Colonic mucosa (tissue), 4 donors: ENCODE measurements around the gene SDF2L1. TPM values are rescaled to one million over a fixed set of nuclear protein-coding genes. Genes with fewer than 3 reads are reported as not detected.
A peak's percentile ranks its signal among the peaks of the same experiment; 100 is the strongest.
"Not testable (repeated sequence)": the region's sequence is repeated elsewhere in the genome, so short reads cannot be mapped to it uniquely, and the experiment has no call there.

Source experiments
- DNase-seq: peaks from one replicate; pipeline ENCODE4 v3.0.0-alpha.2; 2020
- H3K27ac ChIP-seq: fragments of 200-600 bp; one replicate; pipeline ENCODE4 v1.8.0; 2021
- H3K27me3 ChIP-seq: fragments of 200-600 bp; one replicate; pipeline ENCODE4 v1.8.0; 2021
- H3K36me3 ChIP-seq: fragments of 200-600 bp; one replicate; pipeline ENCODE4 v1.8.0; 2021
- H3K4me1 ChIP-seq: fragments of 200-600 bp; one replicate; pipeline ENCODE4 v1.8.0; 2021; ENCODE audit warnings: mild to moderate bottlenecking
- H3K4me3 ChIP-seq: fragments of 200-600 bp; one replicate; pipeline ENCODE4 v1.8.0; 2021
- H3K9ac ChIP-seq, 2 donors: one replicate each; pipeline ENCODE4 v1.7.0; 2013; ENCODE audit warnings: control low read depth in 2 of 2, low read depth in 2 of 2, low read length in 2 of 2
- H3K9me3 ChIP-seq: fragments of 200-600 bp; one replicate; pipeline ENCODE4 v1.8.0; 2021
- CTCF ChIP-seq: fragments of 200-600 bp; IDR thresholded peaks from one replicate; pipeline ENCODE4 v1.8.0; 2022; ENCODE audit warnings: antibody characterized with exemption, mild to moderate bottlenecking
- intact Hi-C: fragments of 100-400 bp; cut with DNase I; formaldehyde crosslinking; loops from one replicate; pipeline ENCODE4 v1.14.1; 2022
- total RNA-seq, 2 donors: library from RNA; stranded (reverse); fragmentation: NEBNext Ultra II Directional in 1 of 2; extraction: Animal tissue kit (Norgen Biotek cat#: 25700) in 1 of 2; gene quantifications; one replicate each; pipeline ENCODE4 v1.2.1, GENCODE V29; 2021
- donor health status: healthy.
- donor health status: DM: no; HTN: no; CAD: no.
- donor health status: DM: no; HTN: no; CAD: no.

SDF2L1 gene
- total RNA-seq, 2 donors from 2014 or later = 48.8 to 177 TPM

- TF ChIP-seq CTCF = no peak
- H3K4me1 ChIP-seq = peaks cover 4% of the 10 kb centered on the region
- no peak overlapping the region for H3K27ac ChIP-seq
- no peak overlapping the region for H3K9ac ChIP-seq
- no peaks in the 10 kb centered on the region for H3K36me3 ChIP-seq
- intact Hi-C loops = no loop called here
- H3K4me3 ChIP-seq = no peak overlapping the region
- H3K27me3 ChIP-seq = no peaks in the 10 kb centered on the region
- no peaks in the 10 kb centered on the region for H3K9me3 ChIP-seq
- no peak for DNase-seq
Observed at GRCh38 chr22:21639359-21639758, 2.7 kb upstream of the SDF2L1 start.

- TF ChIP-seq CTCF = no peak
- no peak for DNase-seq
- no peak overlapping the region for H3K9ac ChIP-seq
Observed at GRCh38 chr22:21640810-21641209, 1.3 kb upstream of the SDF2L1 start.

GRCh38 chr22:21641417-21641788 lies 699 bp upstream of the SDF2L1 start:
- peaks cover 4% of the 10 kb centered on the region for H3K4me1 ChIP-seq
- peak overlapping the region; percentile 25 for H3K27ac ChIP-seq
- no peaks in the 10 kb centered on the region for H3K27me3 ChIP-seq
- DNase-seq = peak; percentile 68
- no peaks in the 10 kb centered on the region for H3K9me3 ChIP-seq
- intact Hi-C loops = loop anchor here (2.0 kb wide), 1 partner anchor 71 kb away; no protein-coding TSS in a partner anchor
- peak overlapping the region; percentile 80 for H3K4me3 ChIP-seq
- H3K9ac ChIP-seq = peak overlapping the region; percentile 32 to 70
- no peaks in the 10 kb centered on the region for H3K36me3 ChIP-seq
- TF ChIP-seq CTCF = peak; percentile 41

More at GRCh38 chr22:21640810-21641209, 1.3 kb upstream of the SDF2L1 start:
- H3K4me1 ChIP-seq = peaks cover 4% of the 10 kb centered on the region
- H3K27ac ChIP-seq = no peak overlapping the region
- intact Hi-C loops = loop anchor here (2.0 kb wide), 1 partner anchor 70 kb away; no protein-coding TSS in a partner anchor
- H3K36me3 ChIP-seq = no peaks in the 10 kb centered on the region
- H3K4me3 ChIP-seq = no peak overlapping the region
- H3K27me3 ChIP-seq = no peaks in the 10 kb centered on the region
- H3K9me3 ChIP-seq = no peaks in the 10 kb centered on the region

GRCh38 chr22:21642584-21643448 lies 714 bp downstream of the SDF2L1 start:
- Histone ChIP-seq H3K9me3 (no peaks in the 10 kb centered on the region), H3K4me3 (peak overlapping the region; percentile 80), H3K36me3 (no peaks in the 10 kb centered on the region), H3K4me1 (peaks cover 4% of the 10 kb centered on the region), H3K27ac (peak overlapping the region; percentile 33), H3K27me3 (no peaks in the 10 kb centered on the region), H3K9ac (peak overlapping the region; percentile 71 to 79)
- intact Hi-C loops = no loop called here
- TF ChIP-seq CTCF = peak; percentile 50
- peak; percentile 78 for DNase-seq

- DNase-seq = no peak
- H3K27me3 ChIP-seq = no peaks in the 10 kb centered on the region
- no peak overlapping the region for H3K9ac ChIP-seq
- peaks cover 4% of the 10 kb centered on the region for H3K4me1 ChIP-seq
- H3K9me3 ChIP-seq = no peaks in the 10 kb centered on the region
- no peak overlapping the region for H3K4me3 ChIP-seq
- intact Hi-C loops = no loop called here
- TF ChIP-seq CTCF = no peak
- no peak overlapping the region for H3K27ac ChIP-seq
- no peaks in the 10 kb centered on the region for H3K36me3 ChIP-seq
Observed at GRCh38 chr22:21643533-21644357, 1.6 kb downstream of the SDF2L1 start.

GRCh38 chr22:21645513-21645912 lies 3.4 kb downstream of the SDF2L1 start:
- H3K36me3 ChIP-seq, intact Hi-C loops, DNase-seq, H3K9ac ChIP-seq, H3K9me3 ChIP-seq, H3K27me3 ChIP-seq, H3K4me3 ChIP-seq, H3K27ac ChIP-seq, H3K4me1 ChIP-seq: not testable (repeated sequence)
